Colonic mucosa (tissue), 4 donors: ENCODE measurements around the gene SLCO1B1. TPM values are rescaled to one million over a fixed set of nuclear protein-coding genes. Genes with fewer than 3 reads are reported as not detected.

Source experiments
- DNase-seq: peaks from one replicate; pipeline ENCODE4 v3.0.0-alpha.2; 2020
- H3K27ac ChIP-seq: fragments of 200-600 bp; one replicate; pipeline ENCODE4 v1.8.0; 2021
- H3K27me3 ChIP-seq: fragments of 200-600 bp; one replicate; pipeline ENCODE4 v1.8.0; 2021
- H3K36me3 ChIP-seq: fragments of 200-600 bp; one replicate; pipeline ENCODE4 v1.8.0; 2021
- H3K4me1 ChIP-seq: fragments of 200-600 bp; one replicate; pipeline ENCODE4 v1.8.0; 2021; ENCODE audit warnings: mild to moderate bottlenecking
- H3K4me3 ChIP-seq: fragments of 200-600 bp; one replicate; pipeline ENCODE4 v1.8.0; 2021
- H3K9ac ChIP-seq, 2 donors: one replicate each; pipeline ENCODE4 v1.7.0; 2013; ENCODE audit warnings: control low read depth in 2 of 2, low read depth in 2 of 2, low read length in 2 of 2
- H3K9me3 ChIP-seq: fragments of 200-600 bp; one replicate; pipeline ENCODE4 v1.8.0; 2021
- CTCF ChIP-seq: fragments of 200-600 bp; IDR thresholded peaks from one replicate; pipeline ENCODE4 v1.8.0; 2022; ENCODE audit warnings: antibody characterized with exemption, mild to moderate bottlenecking
- intact Hi-C: fragments of 100-400 bp; cut with DNase I; formaldehyde crosslinking; loops from one replicate; pipeline ENCODE4 v1.14.1; 2022
- total RNA-seq, 2 donors: library from RNA; stranded (reverse); fragmentation: NEBNext Ultra II Directional in 1 of 2; extraction: Animal tissue kit (Norgen Biotek cat#: 25700) in 1 of 2; gene quantifications; one replicate each; pipeline ENCODE4 v1.2.1, GENCODE V29; 2021
- donor health status: healthy.
- donor health status: DM: no; HTN: no; CAD: no.
- donor health status: DM: no; HTN: no; CAD: no.

Gene SLCO1B1
- total RNA-seq, 2 donors from 2014 or later: not detected

- intact Hi-C loops: no loop called here
- no peak for DNase-seq
- H3K4me1 ChIP-seq: no peaks in the 10 kb centered on the region
- no peaks in the 10 kb centered on the region for H3K27me3 ChIP-seq
- no peaks in the 10 kb centered on the region for H3K9me3 ChIP-seq
- no peak for TF ChIP-seq CTCF
- no peak overlapping the region for H3K9ac ChIP-seq
- H3K4me3 ChIP-seq: no peak overlapping the region
- H3K27ac ChIP-seq: no peak overlapping the region
- H3K36me3 ChIP-seq: no peaks in the 10 kb centered on the region
Measured at GRCh38 chr12:21221778-21222177, 90.8 kb downstream of the SLCO1B1 start.

GRCh38 chr12:21223930-21224329, 92.9 kb downstream of the SLCO1B1 start:
- intact Hi-C loops: no loop called here

GRCh38 chr12:21234395-21234794, 103.4 kb downstream of the SLCO1B1 start:
- DNase-seq: no peak
- H3K4me3 ChIP-seq: no peak overlapping the region
- H3K9me3 ChIP-seq: no peaks in the 10 kb centered on the region
- TF ChIP-seq CTCF: no peak
- H3K9ac ChIP-seq: no peak overlapping the region
- H3K4me1 ChIP-seq: no peaks in the 10 kb centered on the region
- no peaks in the 10 kb centered on the region for H3K27me3 ChIP-seq
- H3K27ac ChIP-seq: no peak overlapping the region
- no peaks in the 10 kb centered on the region for H3K36me3 ChIP-seq
- intact Hi-C loops: no loop called here

More at GRCh38 chr12:21223930-21224329, 92.9 kb downstream of the SLCO1B1 start:
- no peak for TF ChIP-seq CTCF
- no peaks in the 10 kb centered on the region for H3K9me3 ChIP-seq
- DNase-seq: no peak
- no peaks in the 10 kb centered on the region for H3K27me3 ChIP-seq
- no peak overlapping the region for H3K9ac ChIP-seq
- H3K4me3 ChIP-seq: no peak overlapping the region
- H3K27ac ChIP-seq: no peak overlapping the region
- H3K36me3 ChIP-seq: no peaks in the 10 kb centered on the region
- no peaks in the 10 kb centered on the region for H3K4me1 ChIP-seq

GRCh38 chr12:21239866-21240265, 108.9 kb downstream of the SLCO1B1 start:
- no peak overlapping the region for H3K9ac ChIP-seq
- no peak for DNase-seq
- no peaks in the 10 kb centered on the region for H3K4me1 ChIP-seq
- H3K9me3 ChIP-seq: no peaks in the 10 kb centered on the region
- H3K36me3 ChIP-seq: no peaks in the 10 kb centered on the region
- H3K27me3 ChIP-seq: no peaks in the 10 kb centered on the region
- H3K27ac ChIP-seq: no peak overlapping the region
- no peak overlapping the region for H3K4me3 ChIP-seq
- intact Hi-C loops: no loop called here
- no peak for TF ChIP-seq CTCF

GRCh38 chr12:21248679-21249078, 117.7 kb downstream of the SLCO1B1 start:
- Histone ChIP-seq H3K27me3 (no peaks in the 10 kb centered on the region), H3K36me3 (no peaks in the 10 kb centered on the region), H3K9me3 (no peaks in the 10 kb centered on the region), H3K27ac (no peak overlapping the region), H3K4me3 (no peak overlapping the region), H3K4me1 (no peaks in the 10 kb centered on the region), H3K9ac (no peak overlapping the region)
- TF ChIP-seq CTCF: no peak
- DNase-seq: no peak
- intact Hi-C loops: no loop called here

GRCh38 chr12:21252070-21252469, 121.1 kb downstream of the SLCO1B1 start:
- no peak for DNase-seq
- Histone ChIP-seq H3K4me3 (no peak overlapping the region), H3K4me1 (no peaks in the 10 kb centered on the region), H3K27ac (no peak overlapping the region), H3K9me3 (no peaks in the 10 kb centered on the region), H3K27me3 (no peaks in the 10 kb centered on the region), H3K36me3 (no peaks in the 10 kb centered on the region), H3K9ac (no peak overlapping the region)
- no peak for TF ChIP-seq CTCF
- intact Hi-C loops: no loop called here
